OCI-LY3 (cell line): Measurements from ENCODE around the gene RD3L.

Source experiments
- EZH2phosphoT487 ChIP-seq: fragments of 200-600 bp; shearing (Covaris generic); IDR thresholded peaks from 2 replicates; pipeline ENCODE4 v1.6.1; 2018; ENCODE audit warnings: antibody characterized with exemption, mixed run types, low read depth
- TF ChIP-seq, protein P1 (sequence below): fragments of 200-600, 300-600 bp; sonication (generic); IDR thresholded peaks from 2 replicates; pipeline ENCODE4 v1.5.1; 2014; ENCODE audit warnings: antibody characterized with exemption, low read length, low read depth

DNA sequence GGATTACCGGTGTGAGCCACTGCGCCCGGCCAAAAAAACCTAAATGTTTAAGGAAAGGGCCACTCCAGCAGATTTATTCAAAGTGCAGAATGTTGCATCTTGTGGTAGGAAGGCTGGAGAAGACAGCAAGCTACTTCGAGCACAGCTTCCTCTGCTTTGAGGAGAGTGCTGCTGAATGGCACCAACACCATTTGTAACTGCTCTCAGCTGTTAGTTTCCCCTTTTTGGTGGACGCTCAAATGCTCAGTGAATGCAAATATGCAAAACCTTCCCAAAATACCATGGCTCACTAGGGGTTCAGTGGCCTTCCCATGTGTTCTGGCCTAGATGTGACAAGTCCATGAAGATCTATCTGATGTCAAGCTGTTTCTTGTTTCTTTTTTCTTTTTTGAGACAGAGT lies 17.0 kb downstream of the RD3L start:
- TF ChIP-seq, protein P1, sequence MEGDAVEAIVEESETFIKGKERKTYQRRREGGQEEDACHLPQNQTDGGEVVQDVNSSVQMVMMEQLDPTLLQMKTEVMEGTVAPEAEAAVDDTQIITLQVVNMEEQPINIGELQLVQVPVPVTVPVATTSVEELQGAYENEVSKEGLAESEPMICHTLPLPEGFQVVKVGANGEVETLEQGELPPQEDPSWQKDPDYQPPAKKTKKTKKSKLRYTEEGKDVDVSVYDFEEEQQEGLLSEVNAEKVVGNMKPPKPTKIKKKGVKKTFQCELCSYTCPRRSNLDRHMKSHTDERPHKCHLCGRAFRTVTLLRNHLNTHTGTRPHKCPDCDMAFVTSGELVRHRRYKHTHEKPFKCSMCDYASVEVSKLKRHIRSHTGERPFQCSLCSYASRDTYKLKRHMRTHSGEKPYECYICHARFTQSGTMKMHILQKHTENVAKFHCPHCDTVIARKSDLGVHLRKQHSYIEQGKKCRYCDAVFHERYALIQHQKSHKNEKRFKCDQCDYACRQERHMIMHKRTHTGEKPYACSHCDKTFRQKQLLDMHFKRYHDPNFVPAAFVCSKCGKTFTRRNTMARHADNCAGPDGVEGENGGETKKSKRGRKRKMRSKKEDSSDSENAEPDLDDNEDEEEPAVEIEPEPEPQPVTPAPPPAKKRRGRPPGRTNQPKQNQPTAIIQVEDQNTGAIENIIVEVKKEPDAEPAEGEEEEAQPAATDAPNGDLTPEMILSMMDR = no peak
- TF ChIP-seq EZH2phosphoT487 = no peak
